ENCODE measurements around the gene C4BPA. TPM values are rescaled to one million over a fixed set of nuclear protein-coding genes. Genes with fewer than 3 reads are reported as not detected.

C4BPA gene
- total RNA-seq, 2 experiments from 2014 or later, result not detected

DNA sequence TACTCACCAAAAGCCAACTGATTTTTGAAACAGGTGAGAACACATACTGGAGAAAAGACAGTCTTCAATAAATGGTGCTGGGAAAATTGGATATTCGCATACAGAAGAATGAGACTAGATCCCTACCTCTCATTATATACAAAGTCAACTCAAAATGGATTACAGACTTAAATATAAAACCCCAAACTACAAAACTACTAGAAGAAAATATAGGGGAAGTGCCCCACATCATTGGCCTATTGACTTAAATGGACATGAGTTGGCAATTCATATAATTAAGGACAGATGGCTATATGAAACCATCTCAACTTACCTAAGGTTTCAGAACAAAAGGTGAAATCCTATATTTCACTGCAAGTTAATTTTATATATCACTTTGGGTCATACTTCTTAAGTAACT lies 60.1 kb downstream of the C4BPA start:
- ChIA-PET POLR2A (no interaction called here), CTCF (no interaction called here)

DNA sequence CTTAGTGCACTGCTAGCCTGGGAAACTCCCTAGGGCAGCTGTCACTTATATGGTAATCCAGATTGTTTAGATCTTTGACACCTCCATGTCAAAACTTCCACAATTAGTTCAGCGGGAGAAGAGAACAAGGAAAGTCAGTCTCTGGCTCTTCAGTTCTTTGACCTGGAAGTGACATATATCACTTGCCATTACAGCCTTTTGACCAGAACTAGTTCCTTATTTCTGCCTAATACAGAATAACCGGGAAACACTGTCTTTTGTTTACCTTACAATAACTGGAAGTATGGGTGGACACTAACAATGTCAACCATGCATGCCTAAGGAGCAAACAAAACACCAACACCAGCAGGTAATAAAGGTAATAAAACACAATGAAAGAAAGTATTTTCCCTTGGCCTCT lies 68.3 kb downstream of the C4BPA start:
- CTCF ChIA-PET, result no interaction called here
- POLR2A ChIA-PET, result no interaction called here

GRCh38 chr1:207172885-207173284 lies 68.9 kb downstream of the C4BPA start:
- ChIA-PET CTCF (no interaction called here), POLR2A (no interaction called here)

DNA sequence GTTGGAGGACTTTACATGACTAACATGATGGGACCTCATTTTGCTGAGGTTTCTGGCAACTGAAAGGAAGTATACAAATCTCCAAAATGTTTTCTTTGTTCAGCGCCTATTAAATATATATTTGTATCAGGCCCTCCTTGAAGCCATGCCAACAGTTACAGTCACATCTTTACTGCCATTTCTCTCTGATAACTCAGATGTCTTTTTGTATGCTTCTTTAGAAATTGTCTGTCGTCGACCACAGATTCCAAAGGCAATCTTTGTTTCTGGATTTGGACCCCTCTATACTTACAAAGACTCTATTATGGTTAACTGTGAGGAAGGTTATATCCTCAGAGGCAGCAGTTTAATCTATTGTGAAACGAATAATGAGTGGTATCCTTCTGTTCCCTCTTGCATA lies 69.4 kb downstream of the C4BPA start:
- CTCF ChIA-PET, result no interaction called here
- POLR2A ChIA-PET, result no interaction called here

GRCh38 chr1:207174913-207175312 lies 70.9 kb downstream of the C4BPA start:
- ChIA-PET CTCF (no interaction called here), POLR2A (no interaction called here)

GRCh38 chr1:207179036-207179435 lies 75.0 kb downstream of the C4BPA start:
- POLR2A ChIA-PET, result no interaction called here
- CTCF ChIA-PET, result no interaction called here

GRCh38 chr1:207181847-207182246 lies 77.8 kb downstream of the C4BPA start:
- CTCF ChIA-PET, result no interaction called here
- POLR2A ChIA-PET, result no interaction called here

DNA sequence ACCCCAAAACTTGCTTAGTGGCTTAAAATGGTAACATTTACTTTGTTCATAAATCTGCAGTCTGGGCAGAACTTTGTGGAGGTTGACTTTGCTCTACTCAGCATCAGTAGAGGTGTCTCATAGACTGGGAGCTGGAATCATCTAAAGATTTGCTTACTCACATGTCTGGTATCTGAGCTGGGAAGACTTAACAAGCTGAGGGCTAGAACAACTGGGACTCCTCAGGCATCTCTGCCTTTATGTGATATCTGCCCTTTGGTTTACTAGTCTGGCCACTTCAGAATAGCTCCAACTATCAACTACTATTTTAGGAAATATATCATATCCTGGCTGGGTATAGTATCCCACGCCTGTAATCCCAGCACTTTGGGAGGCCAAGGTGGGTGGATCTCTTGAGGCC lies 82.5 kb downstream of the C4BPA start:
- ChIA-PET POLR2A (no interaction called here), CTCF (no interaction called here)

- ChIA-PET POLR2A (no interaction called here), CTCF (no interaction called here)
Measured at GRCh38 chr1:207188901-207189300, 84.9 kb downstream of the C4BPA start.

- CTCF ChIA-PET, result no interaction called here
Measured at GRCh38 chr1:207191061-207191460, 87.0 kb downstream of the C4BPA start.

GRCh38 chr1:207191776-207192175 lies 87.7 kb downstream of the C4BPA start:
- POLR2A ChIA-PET, result no interaction called here
- CTCF ChIA-PET, result no interaction called here

More at GRCh38 chr1:207191061-207191460, 87.0 kb downstream of the C4BPA start:
- POLR2A ChIA-PET, result no interaction called here

- ChIA-PET CTCF (interaction anchor here (0.6 kb wide), 1 partner anchor 53 kb away, joined by 4 read pairs; no protein-coding TSS in a partner anchor), POLR2A (no interaction called here)
Measured at GRCh38 chr1:207194197-207194596, 90.2 kb downstream of the C4BPA start.

Other genes with a start within 250 kb of the C4BPA start
- not detected for gene IL20, start 238.6 kb upstream of the C4BPA start, total RNA-seq
- gene IL24, start 206.8 kb upstream of the C4BPA start, total RNA-seq, result 1 to 10 TPM; 1.3 to 2.2 TPM
- 10 to 100 TPM; 53.1 to 56.4 TPM for gene FCMR, start 182.3 kb upstream of the C4BPA start, total RNA-seq
- gene PIGR, start 157.8 kb upstream of the C4BPA start, total RNA-seq, result 1 to 10 TPM in 1 of 2 experiments, under 1 TPM in 1; 0.31 to 1.0 TPM
- gene FCAMR, start 133.8 kb upstream of the C4BPA start, total RNA-seq, result not detected
- gene C1orf116, start 71.5 kb upstream of the C4BPA start, total RNA-seq, result not detected
- gene YOD1, start 53.0 kb upstream of the C4BPA start, total RNA-seq, result 1 to 10 TPM; 9.0 to 9.3 TPM
- 1 to 10 TPM; 3.4 to 3.6 TPM for gene PFKFB2, start 51.0 kb upstream of the C4BPA start, total RNA-seq
- under 1 TPM in 1 of 2 experiments, not detected in 1; 0.65 TPM for gene C4BPB, start 15.4 kb upstream of the C4BPA start, total RNA-seq
- 100 to 1,000 TPM; 103 TPM for gene CD55, start 217.4 kb downstream of the C4BPA start, total RNA-seq

Measured in activated CD8-positive, alpha-beta memory T cell treated with anti-CD3 and anti-CD28 coated beads for 36 hours (primary cell).